HG02798 (cell line): ENCODE measurements around the gene AKR1C1.
"Not testable (repeated sequence)": the region's sequence is repeated elsewhere in the genome, so short reads cannot be mapped to it uniquely, and the experiment has no call there.

Experiments
- ATAC-seq: cut with Tn5 transposase; IDR thresholded peaks from one replicate; pipeline ENCODE4 v1.9.1; 2021; ENCODE audit warnings: mild to moderate bottlenecking; ENCODE audit not compliant: unreplicated experiment, poor library complexity

AKR1C1 gene

GRCh38 chr10:4962876-4963814 is at the start of gene AKR1C1:
Gene AKR1C1 (plus strand): TSS chr10:4963415. CDS start chr10:4963445, 30 bp downstream.
- not testable (repeated sequence) for ATAC-seq

GRCh38 chr10:4914213-4914850 is 48.9 kb upstream of the AKR1C1 start:
- no peak for ATAC-seq

DNA sequence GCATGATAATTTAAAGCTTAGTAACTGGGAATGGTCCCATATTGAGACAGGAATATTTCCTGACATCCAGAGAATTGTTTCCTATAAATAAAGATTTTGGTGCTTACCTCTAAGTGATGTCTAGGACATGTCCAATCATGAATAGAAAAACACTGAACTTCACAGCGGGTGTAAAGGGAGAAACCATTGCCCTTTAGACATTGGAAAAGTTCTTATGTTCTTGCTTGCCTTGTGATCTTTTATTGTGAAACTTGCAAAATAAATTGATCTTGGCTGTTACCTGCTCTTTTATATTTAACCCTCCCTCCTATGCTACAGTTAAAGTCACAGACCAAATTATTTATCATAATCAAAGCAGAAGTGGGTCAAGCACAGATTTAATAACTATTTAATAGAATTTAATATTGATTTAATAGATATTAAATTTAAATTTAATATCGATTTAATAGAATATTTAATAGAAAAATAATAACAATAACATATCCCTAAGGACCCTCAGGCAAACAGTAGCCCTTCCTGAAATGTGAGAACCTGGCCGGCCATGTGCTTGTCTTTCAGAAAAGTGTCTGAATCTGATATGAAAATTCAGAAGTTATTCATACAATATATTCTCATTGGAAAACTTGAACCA is 47.0 kb upstream of the AKR1C1 start:
- ATAC-seq: no peak

DNA sequence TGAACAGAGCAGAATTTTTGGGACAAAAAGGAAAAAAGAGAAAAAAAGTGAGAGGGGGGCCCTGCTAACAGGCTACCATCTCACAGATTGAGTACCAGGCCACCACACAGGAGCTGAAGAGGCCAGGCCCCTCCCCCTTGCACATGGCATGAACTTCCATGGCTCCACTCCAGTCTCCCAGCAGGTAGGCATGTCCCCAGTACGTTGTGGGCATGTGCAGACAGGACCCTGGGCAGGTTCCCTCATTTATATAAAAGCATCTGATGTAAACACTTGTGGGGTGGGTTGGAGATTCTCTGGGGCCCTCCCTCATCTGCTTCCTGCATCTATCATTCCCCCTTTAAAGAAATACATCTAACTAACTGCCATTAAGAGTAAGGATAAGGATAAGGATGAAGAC is 45.0 kb upstream of the AKR1C1 start:
- ATAC-seq: no peak

GRCh38 chr10:4924482-4924881 is 38.7 kb upstream of the AKR1C1 start:
- ATAC-seq: not testable (repeated sequence)

- no peak for ATAC-seq
Measured at GRCh38 chr10:4926400-4926799, 36.8 kb upstream of the AKR1C1 start.

- no peak for ATAC-seq
Measured at GRCh38 chr10:4931587-4931986, 31.6 kb upstream of the AKR1C1 start.

DNA sequence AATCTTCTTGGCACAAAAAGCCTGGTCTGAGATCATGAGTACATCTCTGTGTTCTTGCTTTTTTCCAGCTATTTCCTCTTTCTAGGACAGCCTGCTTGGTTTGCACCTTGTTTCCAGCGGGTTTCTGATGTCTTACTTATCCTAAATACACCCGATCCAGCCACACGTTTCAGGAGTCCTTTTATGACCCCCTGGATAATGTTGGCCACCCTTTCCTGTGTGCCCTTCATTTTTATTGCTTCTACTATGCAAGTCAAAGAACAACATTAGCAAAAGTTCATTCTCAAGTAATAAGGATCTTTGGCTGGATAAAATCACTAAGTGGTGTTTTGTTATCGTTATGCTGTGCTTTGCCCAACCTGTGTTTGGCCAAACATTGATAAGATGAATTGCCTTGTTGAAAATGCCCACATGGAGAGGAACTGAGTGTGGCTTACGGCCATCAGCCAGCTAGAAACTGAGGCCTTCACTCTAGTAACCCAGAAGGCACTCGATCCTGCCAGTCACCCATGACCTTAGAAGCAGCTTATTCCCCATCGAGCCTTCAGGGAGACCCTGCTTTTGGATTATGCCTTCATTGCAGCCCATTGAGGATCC is 28.7 kb upstream of the AKR1C1 start:
- no peak for ATAC-seq

- ATAC-seq: no peak
Measured at GRCh38 chr10:4937346-4937745, 25.9 kb upstream of the AKR1C1 start.

- no peak for ATAC-seq
Measured at GRCh38 chr10:4939224-4940072, 23.8 kb upstream of the AKR1C1 start.

DNA sequence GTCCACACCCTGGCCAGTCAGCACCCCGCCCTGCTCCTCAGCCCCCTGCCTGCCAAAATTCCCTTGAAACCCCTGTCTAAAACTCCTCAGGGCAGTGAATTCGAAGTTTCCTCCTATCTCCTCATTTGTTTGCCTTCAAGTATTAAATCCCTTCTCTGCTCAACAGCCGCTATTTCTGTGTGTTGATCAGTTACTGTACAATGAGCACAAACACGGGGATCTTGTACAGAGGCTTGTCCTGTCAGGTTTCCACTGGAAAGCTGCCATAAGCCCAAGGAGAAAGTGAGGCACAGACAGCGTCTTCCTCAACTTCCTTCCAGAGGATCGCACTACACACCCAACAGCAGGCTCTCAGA is 23.2 kb upstream of the AKR1C1 start:
- not testable (repeated sequence) for ATAC-seq

DNA sequence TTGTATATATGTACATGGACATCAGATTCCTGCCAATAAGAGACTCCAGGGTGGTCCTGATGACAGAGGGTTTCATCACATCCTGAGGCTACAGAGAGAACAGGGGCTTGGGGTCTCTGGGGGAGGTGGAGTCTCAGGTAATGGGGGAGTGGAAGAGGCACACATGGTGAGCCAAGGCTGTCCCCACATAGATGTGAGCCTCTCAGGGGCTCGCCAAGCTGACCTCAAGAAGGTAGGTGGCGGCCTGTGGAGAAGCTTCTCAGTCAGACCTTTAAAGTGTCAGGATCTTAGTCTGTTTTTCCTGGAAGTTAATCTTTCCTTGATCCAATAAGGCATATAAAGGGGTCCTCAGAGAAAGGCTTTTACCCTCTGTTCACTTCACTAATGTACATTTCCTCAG is 22.3 kb upstream of the AKR1C1 start:
- ATAC-seq: not testable (repeated sequence)

DNA sequence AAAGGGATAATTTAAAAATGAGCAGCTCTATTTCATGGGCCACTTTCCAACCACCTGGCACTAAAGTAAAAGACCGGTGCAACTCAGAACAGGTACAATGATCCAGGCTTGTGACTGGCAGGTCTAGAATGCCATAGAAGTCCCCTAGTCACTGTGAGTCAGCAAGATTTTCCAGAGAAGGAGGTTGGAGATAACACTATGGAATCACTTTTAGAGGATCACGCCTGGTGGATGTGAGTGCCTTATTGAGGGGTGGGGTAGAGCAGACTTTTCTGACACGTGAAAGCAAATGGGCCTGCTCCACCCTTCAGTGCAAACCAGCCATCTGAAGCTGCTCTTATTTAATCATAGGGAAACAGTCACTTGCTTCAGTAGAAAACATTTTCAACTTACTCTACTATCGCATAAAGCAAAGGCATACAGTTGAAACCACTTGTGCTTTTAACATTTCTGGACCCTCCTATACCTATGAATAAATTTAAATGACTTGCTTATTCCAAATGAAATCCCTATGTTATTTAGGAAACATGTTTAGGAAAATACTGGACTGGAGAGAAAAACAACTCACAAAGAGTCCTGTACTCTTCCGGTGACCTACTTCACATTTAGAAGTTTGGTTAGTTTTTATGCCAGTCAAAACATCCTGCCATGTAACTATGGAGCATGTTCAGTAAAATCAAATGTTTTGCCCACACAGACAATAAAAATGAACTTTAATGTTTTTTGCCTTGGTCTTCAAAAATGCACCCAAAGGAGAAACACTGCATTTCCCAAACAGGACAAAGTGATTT is 21.5 kb upstream of the AKR1C1 start:
- ATAC-seq: no peak

DNA sequence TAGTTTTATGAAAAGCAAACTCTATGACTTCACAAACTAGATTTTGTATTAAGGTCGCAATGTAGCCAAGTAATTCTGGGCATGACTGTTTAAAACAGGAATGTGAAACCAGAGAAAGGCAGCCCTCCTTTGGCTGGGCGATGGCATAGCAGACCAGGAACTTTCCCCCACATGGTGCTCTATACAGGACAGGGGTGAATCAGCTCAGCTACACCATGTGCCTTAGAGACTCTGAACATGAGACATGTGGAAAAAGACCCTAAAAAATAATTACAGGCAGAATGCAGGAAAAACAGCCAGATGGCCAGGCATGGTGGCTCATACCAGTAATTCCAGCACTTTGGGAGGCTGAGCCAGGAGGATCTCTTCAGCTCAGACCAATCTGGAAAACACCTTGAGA is 20.3 kb upstream of the AKR1C1 start:
- not testable (repeated sequence) for ATAC-seq

DNA sequence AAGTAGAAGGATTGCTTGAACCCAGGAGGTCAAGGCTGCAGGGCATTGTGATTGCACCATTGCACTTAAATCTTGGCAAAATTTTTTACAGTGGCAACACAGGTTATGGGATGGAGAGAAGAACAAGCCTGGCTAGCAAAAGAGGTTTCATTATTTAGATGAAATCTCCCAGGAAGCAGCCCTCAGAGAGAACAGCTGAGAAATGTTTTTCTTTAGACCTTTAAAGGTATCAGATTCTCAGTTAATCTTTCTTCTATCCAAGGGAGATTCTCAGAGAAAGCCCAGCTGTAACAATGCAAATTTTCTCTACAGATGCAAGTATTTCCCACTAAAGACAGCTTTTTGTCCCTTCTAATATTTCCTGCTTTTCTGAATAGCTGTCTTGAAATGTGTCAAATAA is 19.8 kb upstream of the AKR1C1 start:
- ATAC-seq: not testable (repeated sequence)

DNA sequence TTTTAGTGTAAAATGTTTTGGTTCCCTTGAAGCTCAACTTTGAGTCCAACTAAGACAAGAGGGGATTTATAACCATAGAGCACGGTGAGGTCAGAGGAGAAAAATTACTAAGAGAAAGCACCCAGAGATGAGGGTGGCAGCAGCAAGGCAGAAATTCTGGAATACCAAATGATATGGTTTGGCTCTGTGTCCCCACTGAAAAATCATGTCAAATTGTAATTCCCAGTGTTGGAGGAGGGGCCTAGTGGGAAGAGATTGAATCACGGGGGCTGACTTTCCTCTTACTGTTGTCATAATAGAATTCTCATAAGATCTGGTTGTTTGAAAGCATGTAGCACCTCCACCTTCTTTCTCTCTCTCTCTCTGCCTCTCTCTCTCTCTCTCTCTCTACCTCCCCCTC is 19.4 kb upstream of the AKR1C1 start:
- ATAC-seq: no peak

DNA sequence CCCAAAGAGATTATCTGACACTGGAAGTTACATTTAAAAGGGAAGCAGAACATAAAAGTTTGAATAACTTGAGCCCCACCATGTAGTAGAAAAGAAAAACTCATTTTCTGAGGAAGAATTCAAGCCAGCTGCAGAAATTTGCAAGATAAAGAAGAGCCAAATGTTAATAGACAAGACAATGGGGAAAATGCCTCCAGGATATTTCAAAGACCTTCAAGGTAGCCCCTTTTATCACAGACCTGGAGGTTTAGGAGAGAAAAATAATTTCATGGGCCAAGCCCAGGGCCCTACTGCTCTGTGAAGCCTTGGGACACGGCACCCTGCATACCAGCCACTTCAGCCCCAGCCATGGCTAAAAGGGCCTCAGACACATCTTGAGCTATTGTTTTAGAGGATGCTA is 18.4 kb upstream of the AKR1C1 start:
- ATAC-seq: no peak

DNA sequence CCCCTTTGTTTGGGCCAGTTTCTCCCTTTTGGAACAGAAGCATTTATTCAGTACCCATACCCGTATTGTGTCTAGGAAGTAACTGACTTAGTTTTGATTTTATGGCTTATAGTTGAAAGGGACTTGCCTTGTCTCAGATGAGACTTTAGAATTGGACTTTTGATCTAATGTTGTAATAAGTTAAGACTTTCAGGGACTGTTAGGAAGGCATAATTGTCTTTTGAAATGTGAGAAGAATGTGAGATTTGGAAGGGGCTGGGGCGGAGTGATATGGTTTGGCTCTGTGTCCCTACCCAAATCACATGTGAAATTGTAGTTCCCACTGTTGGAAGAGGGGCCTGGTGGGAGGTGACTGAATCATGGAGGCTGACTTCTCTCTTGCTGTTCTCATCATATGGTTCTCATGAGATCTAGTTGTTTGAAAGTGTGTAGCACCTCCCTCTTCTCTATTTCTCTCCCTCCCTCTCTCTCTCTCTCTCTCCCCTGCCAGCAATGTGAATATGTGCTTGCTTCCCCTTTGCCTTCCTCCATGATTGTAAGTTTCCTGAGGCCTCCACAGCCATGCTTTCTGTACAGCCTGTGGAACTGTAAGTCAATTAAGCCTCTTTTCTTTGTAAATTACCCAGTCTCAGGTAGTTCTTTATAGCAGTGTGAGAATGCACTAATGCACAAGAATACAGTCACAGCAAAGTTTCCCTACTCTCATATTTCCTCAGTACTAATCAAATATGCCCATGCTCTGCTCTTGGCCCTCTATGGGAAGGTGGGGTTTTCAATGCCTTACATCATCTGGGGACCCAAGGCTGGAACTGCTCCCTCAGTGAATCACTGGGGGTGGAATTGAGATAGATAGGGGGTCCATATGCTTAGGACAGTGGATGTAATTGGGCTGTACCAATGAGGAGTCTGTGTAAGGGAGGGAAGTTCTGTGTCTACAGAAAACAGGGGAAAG is 17.2 kb upstream of the AKR1C1 start:
- ATAC-seq: no peak
